GM21737 (cell line): ENCODE data around the gene DFFB.

Experiments used
- ATAC-seq: cut with Tn5 transposase; IDR thresholded peaks from one replicate; pipeline ENCODE4 v1.9.1; 2021; ENCODE audit warnings: mild to moderate bottlenecking, moderate library complexity; ENCODE audit not compliant: unreplicated experiment

The DFFB gene

DNA sequence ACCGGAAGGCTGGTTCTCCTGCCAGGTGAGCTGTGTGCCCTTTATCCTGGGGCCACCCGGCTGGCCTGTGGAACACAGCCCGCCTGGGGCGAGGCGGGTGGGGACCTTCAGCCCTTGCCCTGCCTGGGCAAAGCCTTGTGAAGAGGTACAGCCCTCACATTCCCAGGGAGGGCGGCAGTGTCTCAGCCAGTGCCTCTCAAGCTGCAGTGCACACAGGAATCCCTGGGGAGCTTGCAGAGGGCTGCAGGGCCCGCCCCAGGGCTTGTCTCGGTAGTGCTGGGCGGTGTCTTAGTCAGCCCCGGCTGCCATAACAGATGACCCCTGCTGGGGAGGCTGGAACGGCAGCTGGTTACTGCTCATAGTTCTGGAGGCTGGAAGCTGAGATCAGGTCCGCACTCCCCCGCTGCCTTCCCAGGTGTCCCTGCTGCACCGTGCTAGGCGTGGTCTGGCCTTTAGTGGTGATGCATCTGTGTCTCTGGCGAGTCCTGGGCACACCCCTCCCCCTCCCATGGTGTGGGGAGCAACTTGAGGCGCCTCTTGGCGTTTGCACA is 12.6 kb downstream of the DFFB start:
- ATAC-seq = no peak

GRCh38 chr1:3871451-3871805 is 14.2 kb downstream of the DFFB start:
- ATAC-seq = no peak

GRCh38 chr1:3872546-3872945 is 15.3 kb downstream of the DFFB start:
- ATAC-seq = no peak

- ATAC-seq = no peak
Measured at GRCh38 chr1:3874736-3875135, 17.5 kb downstream of the DFFB start.

DNA sequence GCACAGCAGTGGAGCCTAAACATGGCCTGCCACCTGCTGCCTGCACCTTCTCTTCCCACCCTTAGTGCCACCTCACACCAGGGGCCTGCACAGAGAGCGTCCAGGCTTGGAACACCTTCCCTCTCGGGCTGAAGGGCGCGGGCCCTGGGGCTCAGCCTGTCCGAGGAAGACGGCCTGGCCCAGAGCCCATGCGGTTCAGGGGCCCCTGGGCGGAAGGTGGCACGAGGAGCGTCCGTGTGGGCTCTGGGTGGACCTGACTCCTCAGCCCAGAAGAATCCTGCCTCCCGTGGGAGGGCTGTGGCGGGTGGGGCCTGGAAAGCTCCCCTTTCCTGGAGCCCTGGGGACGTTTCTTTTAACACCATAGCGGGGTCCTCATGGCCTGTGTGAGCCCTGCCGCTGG is 19.4 kb downstream of the DFFB start:
- ATAC-seq = no peak

GRCh38 chr1:3879099-3879498 is 21.8 kb downstream of the DFFB start:
- ATAC-seq = no peak

- ATAC-seq = no peak
Measured at GRCh38 chr1:3879787-3880428, 22.6 kb downstream of the DFFB start.

DNA sequence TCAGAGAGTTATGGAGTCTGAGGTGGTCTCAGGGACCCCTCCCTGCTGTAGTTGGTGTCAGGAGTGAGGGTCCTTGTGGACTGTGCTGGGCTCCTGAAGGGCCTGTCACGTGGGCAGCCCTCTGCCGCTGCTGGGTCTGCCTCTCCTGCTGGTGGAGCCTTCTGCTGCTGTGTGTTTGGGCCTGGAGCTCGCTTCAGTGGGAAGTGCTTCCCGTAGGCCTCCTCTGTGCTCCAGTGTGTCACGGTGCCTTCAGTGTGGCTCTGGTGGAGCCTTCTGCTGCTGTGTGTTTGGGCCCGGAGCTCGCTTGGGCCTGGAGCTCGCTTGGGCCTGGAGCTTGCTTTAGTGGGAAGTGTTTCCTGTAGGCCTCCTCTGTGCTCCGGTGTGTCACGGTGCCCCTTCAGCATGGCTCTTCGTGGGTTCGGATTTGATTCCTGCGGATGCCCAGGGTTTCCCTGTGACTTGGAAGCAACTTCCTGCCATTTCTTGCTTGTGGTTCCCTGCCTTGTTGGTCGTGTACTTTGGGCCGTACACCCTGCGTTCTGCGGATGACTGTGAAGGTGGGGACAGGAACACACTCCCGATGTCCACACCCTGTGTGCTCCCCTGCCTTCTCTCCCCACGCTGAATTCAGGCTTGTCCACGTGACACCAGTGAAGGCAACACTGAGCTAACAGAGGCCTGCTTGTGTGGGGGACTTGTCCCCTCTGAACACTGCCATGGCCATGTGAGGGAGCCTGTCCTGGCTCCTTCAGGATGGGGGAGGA is 23.3 kb downstream of the DFFB start:
- no peak for ATAC-seq

DNA sequence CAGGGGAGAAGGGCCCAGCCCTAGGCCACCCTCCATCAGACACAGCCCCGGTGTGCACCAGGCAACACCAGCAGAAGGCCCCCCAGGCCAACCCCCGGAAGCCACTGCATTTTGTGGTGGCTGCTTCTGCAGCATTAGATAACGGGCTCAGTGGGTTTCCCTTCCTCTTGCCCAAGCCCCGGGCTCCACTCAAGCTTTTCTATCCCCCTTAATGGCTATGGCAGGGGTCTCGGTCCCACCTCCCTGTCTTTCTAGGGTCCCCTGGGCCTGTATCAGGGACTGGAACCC is 23.9 kb downstream of the DFFB start:
- ATAC-seq = no peak

GRCh38 chr1:3883194-3883925 is 26.1 kb downstream of the DFFB start:
- no peak for ATAC-seq

DNA sequence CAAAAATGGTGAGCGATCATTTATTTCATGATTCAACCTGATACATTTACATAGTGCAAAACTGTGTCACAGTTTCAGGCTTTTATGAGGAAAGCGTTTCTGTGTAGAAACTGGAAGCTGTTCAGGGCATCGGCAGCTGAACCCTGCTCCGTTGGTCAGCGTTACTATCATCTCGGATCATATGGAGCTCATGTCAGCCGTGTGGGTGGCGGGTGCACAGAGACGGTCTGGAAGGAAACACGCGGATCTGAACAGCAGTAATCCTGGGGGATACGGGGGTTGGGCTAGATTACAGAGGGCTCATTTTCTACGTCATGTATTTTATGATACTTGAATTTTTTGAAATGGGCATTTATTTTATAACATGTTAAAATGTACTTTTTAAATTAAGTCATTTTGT is 27.7 kb downstream of the DFFB start:
- no peak for ATAC-seq

- ATAC-seq = no peak
Measured at GRCh38 chr1:3885611-3886010, 28.3 kb downstream of the DFFB start.

GRCh38 chr1:3886106-3886670 is 28.9 kb downstream of the DFFB start:
- no peak for ATAC-seq

- no peak for ATAC-seq
Measured at GRCh38 chr1:3886691-3887090, 29.4 kb downstream of the DFFB start.

DNA sequence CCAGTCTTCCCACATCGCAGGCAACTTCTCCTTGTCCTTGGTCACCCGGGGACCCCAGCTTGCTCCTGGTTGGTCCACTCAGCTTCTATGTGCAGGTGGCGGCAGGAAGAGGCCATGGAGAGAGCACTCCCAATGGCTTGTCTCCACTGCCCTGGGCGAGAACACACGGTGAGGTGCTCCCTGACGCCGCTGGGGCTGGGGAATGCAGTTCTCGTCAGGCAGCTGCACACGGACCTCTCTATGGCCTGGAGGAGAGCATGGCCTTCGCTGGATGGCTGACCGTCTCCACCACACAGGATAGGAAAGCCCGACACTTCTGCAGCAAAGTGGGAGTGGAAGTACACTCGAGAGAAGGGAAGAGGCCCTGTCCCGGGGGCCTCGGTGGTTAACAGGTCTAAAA is 31.0 kb downstream of the DFFB start:
- ATAC-seq = no peak

- no peak for ATAC-seq
Measured at GRCh38 chr1:3889936-3890335, 32.7 kb downstream of the DFFB start.

- ATAC-seq = no peak
Measured at GRCh38 chr1:3890389-3891328, 33.4 kb downstream of the DFFB start.

- no peak for ATAC-seq
Measured at GRCh38 chr1:3891329-3891865, 34.1 kb downstream of the DFFB start.

- no peak for ATAC-seq
Measured at GRCh38 chr1:3892748-3893147, 35.5 kb downstream of the DFFB start.

DNA sequence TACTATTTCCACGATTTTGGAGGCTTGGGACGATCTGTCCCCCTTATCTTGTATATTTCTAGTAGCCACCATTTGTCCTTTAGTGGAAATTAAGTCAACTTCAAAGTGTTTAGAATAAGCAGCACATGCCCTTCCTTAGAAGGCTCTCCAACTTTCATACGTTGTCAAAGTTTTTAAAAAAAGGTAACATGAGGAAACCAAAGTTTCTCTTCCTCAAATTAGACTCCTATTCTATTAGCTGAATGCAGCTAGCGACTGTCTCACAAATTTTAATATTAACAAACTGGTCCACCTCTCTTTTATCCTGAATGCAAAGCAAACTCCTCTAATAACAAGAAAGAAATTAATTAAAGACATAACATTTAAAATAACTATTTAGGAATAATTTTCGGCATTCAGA is 35.9 kb downstream of the DFFB start:
- no peak for ATAC-seq
